PC-3 (cell line): ENCODE measurements around the gene GRIP1. TPM values are rescaled to one million over a fixed set of nuclear protein-coding genes. Genes with fewer than 3 reads are reported as not detected.

ENCODE experiments used
- ATAC-seq: fragments of 200-7000 bp; cut with Tn5 transposase; 2 replicates; pipeline ENCODE4 v1.9.1; 2020; ENCODE audit warnings: mild to moderate bottlenecking, moderate library complexity
- BruUV-seq: library from RNA; stranded (reverse); fragments of 400-500 nt; replicated peaks from 2 replicates; lab custom pipeline; 2021; lab: Mats Ljungman, UMichigan
- CTCF ChIA-PET: fragments of 300-600 bp; sonication (Branson Sonifier 250); formaldehyde crosslinking; loops from one replicate; lab custom pipeline; 2022; ENCODE audit warnings: antibody characterized with exemption; lab: Charles Lee
- POLR2A ChIA-PET: fragments of 300-600 bp; sonication (Branson Sonifier 250); formaldehyde crosslinking; loops from one replicate; lab custom pipeline; 2022; ENCODE audit warnings: antibody characterized with exemption; ENCODE audit not compliant: unreplicated experiment; lab: Charles Lee
- DNase-seq: peaks from one replicate; pipeline ENCODE4 v3.0.0-alpha.2; 2015
- H2AFZ ChIP-seq: fragments of 300-600 bp; sonication (generic); 2 replicates; pipeline ENCODE4 v1.6.0; 2016; ENCODE audit warnings: antibody characterized with exemption, low read length
- H3F3A ChIP-seq: fragments of 300-600 bp; sonication (generic); one replicate; pipeline ENCODE4 v1.6.0; 2017; ENCODE audit warnings: antibody characterized with exemption, low read length, control low read depth, mild to moderate bottlenecking; ENCODE audit not compliant: unreplicated experiment
- H3K27ac ChIP-seq: fragments of 300-600 bp; sonication (generic); 2 replicates; pipeline ENCODE4 v1.5.1; 2016; ENCODE audit warnings: mild to moderate bottlenecking, low read length
- H3K27me3 ChIP-seq: fragments of 300-600 bp; sonication (generic); 2 replicates; pipeline ENCODE4 v1.6.1; 2016; ENCODE audit warnings: low read length, mixed read lengths
- H3K36me3 ChIP-seq: fragments of 300-600 bp; sonication (generic); 2 replicates; pipeline ENCODE4 v1.6.1; 2016; ENCODE audit warnings: low read depth, mixed run types, low read length, mixed read lengths
- H3K4me1 ChIP-seq: fragments of 300-600 bp; sonication (generic); 2 replicates; pipeline ENCODE4 v1.5.1; 2016; ENCODE audit warnings: low read length; ENCODE audit not compliant: insufficient read depth
- H3K4me2 ChIP-seq: fragments of 300-600 bp; sonication (generic); 2 replicates; pipeline ENCODE4 v1.6.0; 2016; ENCODE audit warnings: low read length
- H3K4me3 ChIP-seq: fragments of 300-600 bp; sonication (generic); 2 replicates; pipeline ENCODE4 v1.5.1; 2016; ENCODE audit warnings: mild to moderate bottlenecking, low read length, mixed read lengths
- H3K79me2 ChIP-seq: fragments of 300-600 bp; sonication (generic); 2 replicates; pipeline ENCODE4 v1.6.1; 2017; ENCODE audit warnings: low read length, mixed read lengths
- H3K9ac ChIP-seq: fragments of 300-600 bp; sonication (generic); 2 replicates; pipeline ENCODE4 v1.6.0; 2016; ENCODE audit warnings: mild to moderate bottlenecking, low read length
- H3K9me2 ChIP-seq: fragments of 300-600 bp; sonication (generic); replicated peaks from 2 replicates; pipeline ENCODE4 v1.6.1; 2016; ENCODE audit warnings: mixed run types, low read length, mixed read lengths
- H3K9me3 ChIP-seq: fragments of 300-600 bp; sonication (generic); 2 replicates; pipeline ENCODE4 v1.6.1; 2016; ENCODE audit warnings: low read length, mixed read lengths
- H4K20me1 ChIP-seq: fragments of 300-600 bp; sonication (generic); 2 replicates; pipeline ENCODE4 v1.6.1; 2016; ENCODE audit warnings: low read length, mixed read lengths
- CTCF ChIP-seq: fragments of 300-600 bp; sonication (generic); conservative IDR thresholded peaks from 2 replicates; pipeline ENCODE4 v1.5.1; 2017; ENCODE audit warnings: antibody characterized with exemption, low read depth, mild to moderate bottlenecking, low read length
- EZH2 ChIP-seq: fragments of 300-600 bp; sonication (generic); IDR thresholded peaks from one replicate; pipeline ENCODE4 v1.6.1; 2017; ENCODE audit warnings: antibody characterized with exemption, mild to moderate bottlenecking, low read length; ENCODE audit not compliant: unreplicated experiment
- EZH2phosphoT487 ChIP-seq: fragments of 300-600 bp; sonication (generic); IDR thresholded peaks from 2 replicates; pipeline ENCODE4 v1.6.1; 2018; ENCODE audit warnings: mild to moderate bottlenecking, antibody characterized with exemption, low read length, borderline replicate concordance
- intact Hi-C: fragments of 100-400 bp; cut with micrococcal nuclease; formaldehyde crosslinking; loops from 2 replicates; pipeline ENCODE4 v1.9.0; 2023
- total RNA-seq: library from RNA; depleted of rRNA; stranded (reverse); fragments of >200 nt; gene quantifications from 2 replicates; pipeline ENCODE4 v1.2.3, GENCODE V29; 2014

The GRIP1 gene
- total RNA-seq, 1 experiment from 2014 or later = 2.0 TPM

DNA sequence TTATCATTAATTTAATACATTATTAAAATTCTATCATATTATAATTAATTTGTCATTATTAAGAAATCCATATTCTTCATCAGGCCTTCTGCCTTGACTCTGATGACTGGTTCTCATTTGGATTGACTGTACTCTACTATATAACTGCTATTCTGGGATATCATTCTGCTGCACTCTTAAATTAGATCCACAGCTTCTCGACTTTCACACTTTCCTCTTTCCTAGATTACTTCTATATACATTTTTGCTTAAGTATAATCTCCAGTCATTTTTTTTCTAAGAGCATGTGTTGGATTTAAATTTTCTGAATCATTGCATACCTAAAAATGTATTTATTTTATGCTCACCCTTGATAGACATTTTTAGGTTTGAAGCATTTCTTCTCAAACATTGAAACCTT is 12.4 kb downstream of the GRIP1 start:
- BruUV-seq = no TSS peak
- no peak overlapping the region for H3K27ac ChIP-seq
- no peaks in the 10 kb centered on the region for H3K9me2 ChIP-seq
- ChIA-PET CTCF (no interaction called here), POLR2A (no interaction called here)
- no peak overlapping the region for H3K4me2 ChIP-seq
- TF ChIP-seq EZH2phosphoT487 (no peak), CTCF (no peak), EZH2 (no peak)
- no peaks in the 10 kb centered on the region for H3K27me3 ChIP-seq
- no peak for DNase-seq
- intact Hi-C loops = no loop called here
- H4K20me1 ChIP-seq = no peaks in the 10 kb centered on the region
- no peaks in the 10 kb centered on the region for H3K36me3 ChIP-seq
- no peak overlapping the region for H3K9ac ChIP-seq
- ATAC-seq = no peak
- H3K79me2 ChIP-seq = no peaks in the 10 kb centered on the region
- peaks cover 45% of the 10 kb centered on the region for H3K4me1 ChIP-seq
- H3K4me3 ChIP-seq = no peak overlapping the region
- no peaks in the 10 kb centered on the region for H3K9me3 ChIP-seq
- H2AFZ ChIP-seq = no peak overlapping the region
- H3F3A ChIP-seq = no peaks in the 10 kb centered on the region

GRCh38 chr12:66665435-66665985 is 13.4 kb downstream of the GRIP1 start:
- Histone ChIP-seq H3K27ac (no peak overlapping the region), H3K9ac (no peak overlapping the region), H2AFZ (no peak overlapping the region), H3K79me2 (no peaks in the 10 kb centered on the region), H3K9me2 (no peaks in the 10 kb centered on the region), H3K4me2 (peak overlapping the region; percentile 15; the same call in 1 of the 2 replicates), H3K36me3 (no peaks in the 10 kb centered on the region), H3K4me1 (peaks cover 48% of the 10 kb centered on the region), H3K27me3 (no peaks in the 10 kb centered on the region), H4K20me1 (no peaks in the 10 kb centered on the region), H3F3A (no peaks in the 10 kb centered on the region), H3K9me3 (no peaks in the 10 kb centered on the region), H3K4me3 (no peak overlapping the region)
- no TSS peak for BruUV-seq
- TF ChIP-seq EZH2phosphoT487 (no peak), EZH2 (no peak), CTCF (no peak)
- ChIA-PET POLR2A (no interaction called here), CTCF (no interaction called here)
- ATAC-seq (peak; percentile 47), DNase-seq (peak; percentile 89)
- intact Hi-C loops = no loop called here

DNA sequence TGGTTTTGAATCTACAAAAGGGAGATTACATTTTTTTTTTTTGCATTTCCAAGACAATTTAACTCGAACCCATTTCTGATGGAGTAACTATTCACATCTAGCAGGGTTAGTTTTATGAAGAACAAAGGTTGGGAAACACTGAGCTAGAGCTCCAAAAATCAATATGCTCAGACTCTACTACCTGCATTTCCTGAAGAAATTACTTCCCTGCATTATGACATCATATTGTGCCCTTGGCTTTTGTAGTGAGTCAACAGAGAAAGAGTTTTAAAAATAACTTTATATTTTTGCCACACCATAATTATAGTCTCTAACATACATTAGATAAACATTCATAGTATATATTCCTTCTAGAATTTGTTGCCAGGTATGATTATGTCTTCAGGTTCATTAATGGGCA is 14.8 kb downstream of the GRIP1 start:
- Histone ChIP-seq H3K79me2 (no peaks in the 10 kb centered on the region), H3K36me3 (no peaks in the 10 kb centered on the region), H3K4me2 (0 out of 2 replicates have a peak overlapping the region, but pooled peaks have one; percentile 0), H3K4me1 (peaks cover 55% of the 10 kb centered on the region), H2AFZ (no peak overlapping the region), H3K27ac (no peak overlapping the region), H3K4me3 (no peak overlapping the region), H3K27me3 (no peaks in the 10 kb centered on the region), H4K20me1 (no peaks in the 10 kb centered on the region), H3K9me3 (no peaks in the 10 kb centered on the region), H3K9me2 (no peaks in the 10 kb centered on the region), H3K9ac (no peak overlapping the region), H3F3A (no peaks in the 10 kb centered on the region)
- TF ChIP-seq CTCF (no peak), EZH2 (no peak), EZH2phosphoT487 (no peak)
- BruUV-seq = no TSS peak
- DNase-seq = peak; percentile 12
- CTCF ChIA-PET = no interaction called here
- intact Hi-C loops = no loop called here
- POLR2A ChIA-PET = interaction anchor here (0.5 kb wide), 1 partner anchor 59 kb away, joined by 3 read pairs; no protein-coding TSS in a partner anchor
- ATAC-seq = no peak
